ENCODE results near the gene CAPS2. TPM values are rescaled to one million over a fixed set of nuclear protein-coding genes. Genes with fewer than 3 reads are reported as not detected.
A peak's percentile ranks its signal among the peaks of the same experiment; 100 is the strongest.

The CAPS2 gene
- polyA plus RNA-seq, 1 experiment = 1.9 TPM

- peak; percentile 82 for DNase-seq (ENCODE audit: low read depth, low spot score)
- no peaks in the 10 kb centered on the region for H3K27me3 ChIP-seq (ENCODE audit: control insufficient read depth, insufficient read depth, low read length)
- H3K9me3 ChIP-seq (ENCODE audit: control insufficient read depth, insufficient read depth, low read length) = no peaks in the 10 kb centered on the region
- peak; percentile 89 for TF ChIP-seq CTCF (IDR thresholded peaks at IDR 0.05; ENCODE audit: low read depth, low read length)
- H3K27ac ChIP-seq (ENCODE audit: low read depth, low read length) = peak within 1 kb of the TSS; percentile 34
- peak within 1 kb of the TSS; percentile 65 for H3K4me3 ChIP-seq (ENCODE audit: low read depth, low read length)
- POLR2A ChIA-PET = interaction anchor here (1.0 to 1.2 kb wide), 2 partner anchors 146 to 163 kb away, joined by 3 to 5 read pairs; partner anchors contain the start of gene GLIPR1
- CTCF ChIA-PET = interaction anchor here (0.5 to 5.3 kb wide), 29 partner anchors 8 to 702 kb away, joined by 3 to 47 read pairs (median 4); partner anchors contain the start of genes GLIPR1L2 and KRR1
Measured at GRCh38 chr12:75334384-75335030, 4.4 kb upstream of the CAPS2 start, which contains the start of gene GLIPR1L1. Gene GLIPR1L1, plus strand, starts transcription at chr12:75334670. Its CDS starts 59 bp downstream, at chr12:75334729.

- DNase-seq (ENCODE audit: low read depth, low spot score) = no peak
- H3K27me3 ChIP-seq (ENCODE audit: control insufficient read depth, insufficient read depth, low read length) = no peaks in the 10 kb centered on the region
- no peak overlapping the region for H3K4me3 ChIP-seq (ENCODE audit: low read depth, low read length)
- no peak overlapping the region for H3K27ac ChIP-seq (ENCODE audit: low read depth, low read length)
- POLR2A ChIA-PET = no interaction called here
- TF ChIP-seq CTCF (IDR thresholded peaks at IDR 0.05; ENCODE audit: low read depth, low read length) = no peak
- no peaks in the 10 kb centered on the region for H3K9me3 ChIP-seq (ENCODE audit: control insufficient read depth, insufficient read depth, low read length)
- CTCF ChIA-PET = interaction anchor here (0.6 to 0.8 kb wide), 2 partner anchors 20 to 64 kb away, joined by 3 read pairs; partner anchors contain the start of gene GLIPR1L2
Measured at GRCh38 chr12:75327642-75328041, 2.5 kb downstream of the CAPS2 start.

- no peaks in the 10 kb centered on the region for H3K9me3 ChIP-seq (ENCODE audit: control insufficient read depth, insufficient read depth, low read length)
- H3K27ac ChIP-seq (ENCODE audit: low read depth, low read length) = no peak overlapping the region
- no peaks in the 10 kb centered on the region for H3K27me3 ChIP-seq (ENCODE audit: control insufficient read depth, insufficient read depth, low read length)
- ChIA-PET POLR2A (no interaction called here), CTCF (interaction anchor here (2.3 kb wide), 1 partner anchor 11 kb away, joined by 22 read pairs; the partner anchor contains the start of gene GLIPR1L1)
- no peak for DNase-seq (ENCODE audit: low read depth, low spot score)
- no peak overlapping the region for H3K4me3 ChIP-seq (ENCODE audit: low read depth, low read length)
- no peak for TF ChIP-seq CTCF (IDR thresholded peaks at IDR 0.05; ENCODE audit: low read depth, low read length)
Measured at GRCh38 chr12:75323663-75324062, 6.5 kb downstream of the CAPS2 start.

- ChIA-PET CTCF (interaction anchor here (0.7 to 2.1 kb wide), 4 partner anchors 12 to 182 kb away, joined by 3 to 9 read pairs (median 4); partner anchors contain the start of gene GLIPR1L1), POLR2A (no interaction called here)
- Histone ChIP-seq H3K27me3 (ENCODE audit: control insufficient read depth, insufficient read depth, low read length) (no peaks in the 10 kb centered on the region), H3K27ac (ENCODE audit: low read depth, low read length) (no peak overlapping the region), H3K4me3 (ENCODE audit: low read depth, low read length) (no peak overlapping the region), H3K9me3 (ENCODE audit: control insufficient read depth, insufficient read depth, low read length) (no peaks in the 10 kb centered on the region)
- peak; percentile 52 for DNase-seq (ENCODE audit: low read depth, low spot score)
- TF ChIP-seq CTCF (IDR thresholded peaks at IDR 0.05; ENCODE audit: low read depth, low read length) = no peak
Measured at GRCh38 chr12:75322464-75322863, 7.7 kb downstream of the CAPS2 start.

- Histone ChIP-seq H3K9me3 (ENCODE audit: control insufficient read depth, insufficient read depth, low read length) (no peaks in the 10 kb centered on the region), H3K27me3 (ENCODE audit: control insufficient read depth, insufficient read depth, low read length) (no peaks in the 10 kb centered on the region), H3K27ac (ENCODE audit: low read depth, low read length) (no peak overlapping the region), H3K4me3 (ENCODE audit: low read depth, low read length) (no peak overlapping the region)
- no peak for TF ChIP-seq CTCF (IDR thresholded peaks at IDR 0.05; ENCODE audit: low read depth, low read length)
- ChIA-PET CTCF (interaction anchor here (1.0 to 1.3 kb wide), 2 partner anchors 14 to 18 kb away, joined by 3 to 4 read pairs; no protein-coding TSS in a partner anchor), POLR2A (no interaction called here)
- DNase-seq (ENCODE audit: low read depth, low spot score) = no peak
Measured at GRCh38 chr12:75317784-75318183, 12.3 kb downstream of the CAPS2 start.
